Stimulated activated CD4-positive, alpha-beta T cell treated with anti-CD3 and anti-CD28 coated beads, Interleukin-4, amount 100 ng/mL, for 48 hours (primary cell): ENCODE measurements around the gene RIPOR2.
"Not testable (repeated sequence)": the region's sequence is repeated elsewhere in the genome, so short reads cannot be mapped to it uniquely, and the experiment has no call there.

Experiments used
- DNase-seq, 2 donors: peaks; one replicate each; pipeline ENCODE4 v3.0.0-alpha.2; 2020; ENCODE audit warnings: low read depth in 2 of 2

The RIPOR2 gene

GRCh38 chr6:24926647-24927046 is 9.1 kb downstream of the RIPOR2 start:
- DNase-seq: not testable (repeated sequence)

GRCh38 chr6:24926192-24926591 is 9.6 kb downstream of the RIPOR2 start:
- no peak for DNase-seq

GRCh38 chr6:24925661-24926060 is 10.1 kb downstream of the RIPOR2 start:
- no peak for DNase-seq

GRCh38 chr6:24924580-24925356 is 11.0 kb downstream of the RIPOR2 start:
- DNase-seq: no peak

- no peak for DNase-seq
Observed at GRCh38 chr6:24923885-24924401, 11.8 kb downstream of the RIPOR2 start.

- no peak for DNase-seq
Observed at GRCh38 chr6:24922814-24923213, 12.9 kb downstream of the RIPOR2 start.

- no peak for DNase-seq
Observed at GRCh38 chr6:24922170-24922569, 13.6 kb downstream of the RIPOR2 start.

- DNase-seq: no peak
Observed at GRCh38 chr6:24920136-24920535, 15.6 kb downstream of the RIPOR2 start.

GRCh38 chr6:24919056-24919892 is 16.5 kb downstream of the RIPOR2 start:
- no peak for DNase-seq

- no peak for DNase-seq
Observed at GRCh38 chr6:24918641-24919055, 17.1 kb downstream of the RIPOR2 start.

GRCh38 chr6:24916496-24916895 is 19.3 kb downstream of the RIPOR2 start:
- no peak for DNase-seq

GRCh38 chr6:24915641-24916040 is 20.1 kb downstream of the RIPOR2 start:
- DNase-seq: no peak

GRCh38 chr6:24914082-24914481 is 21.7 kb downstream of the RIPOR2 start:
- not testable (repeated sequence) for DNase-seq

GRCh38 chr6:24911796-24912382 is 23.9 kb downstream of the RIPOR2 start:
- no peak for DNase-seq

GRCh38 chr6:24910961-24911725 is 24.6 kb downstream of the RIPOR2 start:
- DNase-seq: peak; percentile 49 to 52

GRCh38 chr6:24910331-24910960 is 25.3 kb downstream of the RIPOR2 start:
- no peak for DNase-seq

- no peak for DNase-seq
Observed at GRCh38 chr6:24909241-24910216, 26.2 kb downstream of the RIPOR2 start.

GRCh38 chr6:24908650-24909035 is 27.1 kb downstream of the RIPOR2 start:
- DNase-seq: no peak

GRCh38 chr6:24907919-24908649 is 27.7 kb downstream of the RIPOR2 start:
- DNase-seq: no peak
